GM23248 (cell line): ENCODE data around the gene ATP5ME.

Source experiments
- EZH2 ChIP-seq: fragments of 200-600 bp; sonication (generic); IDR thresholded peaks from 2 replicates; pipeline ENCODE4 v1.6.1; 2018; ENCODE audit warnings: antibody characterized with exemption, mild to moderate bottlenecking; ENCODE audit not compliant: insufficient read depth, poor library complexity, severe bottlenecking
- EZH2phosphoT487 ChIP-seq: fragments of 200-600 bp; sonication (generic); IDR thresholded peaks from 2 replicates; pipeline ENCODE4 v1.6.1; 2018; ENCODE audit warnings: antibody characterized with exemption, moderate library complexity, mild to moderate bottlenecking, low read depth; ENCODE audit not compliant: insufficient read depth

DNA sequence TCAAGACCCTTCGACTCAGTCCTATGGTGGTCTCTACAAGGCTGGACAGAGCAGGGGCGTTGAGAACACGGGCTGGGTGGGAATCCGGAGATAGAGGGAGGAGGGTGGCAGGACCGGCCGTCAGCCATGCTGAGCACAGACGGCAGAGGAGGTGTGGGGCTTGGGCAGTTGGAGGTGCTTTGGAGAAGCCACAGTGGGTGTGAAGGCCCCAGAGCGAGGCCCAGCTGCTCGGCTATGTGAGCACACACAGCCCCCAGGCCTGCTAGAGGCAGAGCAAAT is 44.5 kb downstream of the ATP5ME start:
- TF ChIP-seq EZH2 (no peak), EZH2phosphoT487 (no peak)
